HL-60 (cell line): Measurements from ENCODE around the gene PRKD1.

Experiments used
- DNase-seq, 2 experiments: peaks; one replicate each; pipeline ENCODE4 v3.0.0-alpha.2; 2010 to 2020; ENCODE audit warnings: low read depth in 1 of 2, low spot score in 1 of 2
- H3K27ac ChIP-seq: fragments of 250-450 bp; sonication (Bioruptor Pico); replicated peaks from 2 replicates; pipeline ENCODE4 v1.5.1; 2020; ENCODE audit warnings: mild to moderate bottlenecking, moderate library complexity
- H3K27me3 ChIP-seq: fragments of 250-450 bp; sonication (Bioruptor Pico); 2 replicates; pipeline ENCODE4 v1.5.1; 2021; ENCODE audit warnings: mild to moderate bottlenecking, moderate library complexity; ENCODE audit not compliant: insufficient read depth, poor library complexity, severe bottlenecking
- H3K4me3 ChIP-seq: replicated peaks from 2 replicates; pipeline ENCODE4 v1.5.1; 2011; ENCODE audit warnings: mild to moderate bottlenecking, control low read depth, low read length; ENCODE audit not compliant: insufficient read depth
- CTCF ChIP-seq: IDR thresholded peaks from one replicate; pipeline ENCODE4 v1.5.1; 2011; ENCODE audit warnings: low read length, control low read depth, inconsistent platforms; ENCODE audit not compliant: insufficient read depth
- GABPA ChIP-seq: IDR thresholded peaks from 2 replicates; pipeline ENCODE4 v1.6.1; 2012; ENCODE audit warnings: low read depth
- POLR2AphosphoS5 ChIP-seq: IDR thresholded peaks from 2 replicates; pipeline ENCODE4 v1.6.1; 2012; ENCODE audit warnings: low read depth
- REST ChIP-seq: IDR thresholded peaks from 2 replicates; pipeline ENCODE4 v1.6.1; 2012; ENCODE audit warnings: low read depth; ENCODE audit not compliant: insufficient replicate concordance
- SPI1 ChIP-seq: IDR thresholded peaks from 2 replicates; pipeline ENCODE4 v1.6.1; 2012; ENCODE audit warnings: low read depth, mild to moderate bottlenecking, borderline replicate concordance

PRKD1 gene

GRCh38 chr14:29853272-29853671 is 74.4 kb downstream of the PRKD1 start:
- Histone ChIP-seq H3K4me3 (no peak overlapping the region), H3K27me3 (no peaks in the 10 kb centered on the region), H3K27ac (no peak overlapping the region)
- no peak for TF ChIP-seq SPI1
- TF ChIP-seq POLR2AphosphoS5: no peak
- no peak for DNase-seq

GRCh38 chr14:29851397-29851796 is 76.2 kb downstream of the PRKD1 start:
- Histone ChIP-seq H3K4me3 (no peak overlapping the region), H3K27ac (no peak overlapping the region), H3K27me3 (no peaks in the 10 kb centered on the region)
- no peak for DNase-seq
- TF ChIP-seq REST: no peak
- no peak for TF ChIP-seq SPI1
- no peak for TF ChIP-seq POLR2AphosphoS5
- TF ChIP-seq CTCF: no peak
- TF ChIP-seq GABPA: no peak

GRCh38 chr14:29847056-29847380 is 80.6 kb downstream of the PRKD1 start:
- DNase-seq: no peak
- Histone ChIP-seq H3K4me3 (no peak overlapping the region), H3K27me3 (no peaks in the 10 kb centered on the region), H3K27ac (no peak overlapping the region)
- TF ChIP-seq CTCF (no peak), SPI1 (no peak), GABPA (no peak), REST (no peak), POLR2AphosphoS5 (no peak)

GRCh38 chr14:29846339-29847055 is 81.2 kb downstream of the PRKD1 start:
- Histone ChIP-seq H3K27me3 (no peaks in the 10 kb centered on the region), H3K4me3 (no peak overlapping the region), H3K27ac (no peak overlapping the region)
- no peak for DNase-seq
- TF ChIP-seq REST: no peak
- no peak for TF ChIP-seq POLR2AphosphoS5
- no peak for TF ChIP-seq CTCF
- no peak for TF ChIP-seq SPI1
